GM18951 (cell line): ENCODE results near the gene PHF24.

Experiments used
- POLR2A ChIP-seq: IDR thresholded peaks from 4 replicates; pipeline ENCODE4 v1.6.1; 2011; ENCODE audit warnings: mild to moderate bottlenecking; ENCODE audit not compliant: insufficient read length, insufficient read depth; ENCODE audit errors: extremely low read depth
- in situ Hi-C: fragments of 300-500 bp; cut with MboI; formaldehyde crosslinking; loops from one replicate; pipeline ENCODE4 v1.12.0; 2022; ENCODE audit warnings: low sequenced_read_pairs, mixed read lengths, inconsistent platforms; ENCODE audit not compliant: unreplicated experiment

PHF24 gene

DNA sequence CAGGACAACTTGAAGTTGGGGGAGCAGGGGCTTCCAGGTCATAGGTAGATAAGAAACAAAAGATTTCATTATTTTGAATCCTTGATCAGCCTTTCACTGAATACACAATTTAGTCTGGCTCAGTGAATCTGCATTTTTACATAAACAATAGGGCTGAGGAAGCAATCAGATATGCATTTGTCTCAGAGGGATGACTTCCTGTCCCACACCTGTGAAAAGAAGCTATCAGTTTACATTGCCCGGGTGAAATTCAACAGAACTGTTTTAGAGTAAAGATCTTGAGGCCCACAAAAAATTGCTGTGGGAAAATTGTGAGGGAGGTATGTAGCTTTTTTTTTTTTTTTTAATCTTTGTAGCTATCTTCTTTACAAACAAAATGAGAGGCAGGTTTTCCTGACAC, 69.8 kb downstream of the PHF24 start:
- in situ Hi-C loops = no loop called here
- no peak for TF ChIP-seq POLR2A

GRCh38 chr9:35028341-35028740, 70.3 kb downstream of the PHF24 start:
- in situ Hi-C loops = no loop called here
- TF ChIP-seq POLR2A = no peak

GRCh38 chr9:35029241-35029640, 71.2 kb downstream of the PHF24 start:
- in situ Hi-C loops = no loop called here

DNA sequence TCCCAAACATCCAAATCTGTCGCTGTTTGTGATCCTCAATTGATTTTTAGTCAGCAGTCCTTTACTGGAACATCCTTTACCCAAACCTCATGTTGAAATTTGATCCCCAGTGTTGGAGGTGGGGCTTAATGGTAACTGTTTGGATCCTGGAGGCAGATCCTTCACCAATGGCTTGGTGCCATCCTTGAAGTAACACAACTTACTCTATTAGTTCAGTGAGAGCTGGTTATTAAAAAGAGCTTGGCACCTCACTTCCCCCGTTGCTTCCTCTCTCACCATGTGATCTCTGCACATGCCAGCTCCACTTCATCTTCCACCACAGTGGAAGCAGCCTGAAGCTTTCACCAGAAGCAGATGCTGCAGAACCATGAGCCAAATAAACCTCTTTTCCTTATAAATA, 71.8 kb downstream of the PHF24 start:
- in situ Hi-C loops = no loop called here
- TF ChIP-seq POLR2A = no peak

More at GRCh38 chr9:35029241-35029640, 71.2 kb downstream of the PHF24 start:
- no peak for TF ChIP-seq POLR2A
